Gastrocnemius medialis (tissue), 4 donors: ENCODE results near the gene RPS6KC1. TPM values are rescaled to one million over a fixed set of nuclear protein-coding genes. Genes with fewer than 3 reads are reported as not detected.

ENCODE experiments used
- ATAC-seq, 2 donors: fragments of 150-250 bp; one replicate each; pipeline ENCODE4 v1.9.1; 2016
- DNase-seq, 2 donors: peaks; one replicate each; pipeline ENCODE4 v3.0.0-alpha.2; 2019
- H3K27ac ChIP-seq, 4 donors: fragments of 200-600 bp; sonication (generic); 1 replicate in 1 of 4; 2 replicates in 3 of 4; pipeline ENCODE4 v1.5.1; 2016 to 2018; ENCODE audit warnings: mild to moderate bottlenecking in 2 of 4, moderate library complexity in 1 of 4
- H3K27me3 ChIP-seq, 3 donors: fragments of 200-600 bp; sonication (generic) in 2 of 3; 1 replicate in 1 of 3; 2 replicates in 2 of 3; pipeline versions ENCODE4 v1.5.1 to v1.6.0; 2016 to 2019; ENCODE audit warnings: mild to moderate bottlenecking in 1 of 3, moderate library complexity in 1 of 3
- H3K36me3 ChIP-seq, 2 donors: fragments of 200-600 bp; sonication (generic) in 1 of 2; one replicate each; pipeline ENCODE4 v1.5.1; 2017 to 2018
- H3K4me1 ChIP-seq, 2 donors: fragments of 200-600 bp; sonication (generic) in 1 of 2; one replicate each; pipeline ENCODE4 v1.5.1; 2016 to 2017; ENCODE audit warnings: mild to moderate bottlenecking in 2 of 2
- H3K4me3 ChIP-seq, 4 donors: fragments of 200-600 bp; sonication (generic) in 3 of 4; 1 replicate in 1 of 4; 2 replicates in 3 of 4; pipeline ENCODE4 v1.5.1; 2016 to 2019; ENCODE audit warnings: mild to moderate bottlenecking in 2 of 4
- H3K9me3 ChIP-seq, 3 donors: fragments of 200-600 bp; sonication (generic) in 2 of 3; 1 replicate in 1 of 3; 2 replicates in 2 of 3; pipeline ENCODE4 v1.5.1; 2016 to 2019
- POLR2A ChIP-seq, 2 donors: fragments of 450-650 bp; IDR thresholded peaks; one replicate each; pipeline ENCODE4 v1.6.1; 2017; ENCODE audit warnings: antibody characterized with exemption in 2 of 2, mild to moderate bottlenecking in 2 of 2, moderate library complexity in 2 of 2
- in situ Hi-C, 4 donors: fragments of 200-750 bp; cut with MboI; loops; one replicate each; pipeline versions ENCODE4 v1.15.0 to v1.8.0; 2017; ENCODE audit warnings: low sequenced_read_pairs in 4 of 4
- intact Hi-C: fragments of 100-400 bp; cut with DNase I; formaldehyde crosslinking; loops from one replicate; pipeline ENCODE4 v1.15.1; 2023; ENCODE audit warnings: low total_unique reads
- total RNA-seq, 4 donors: library from RNA; depleted of rRNA; stranded (reverse); fragments of >200 nt; gene quantifications; one replicate each; pipeline versions ENCODE4 v1.1.0 to v1.2.3, GENCODE V29; 2016
- TF ChIP-seq, protein P1 (sequence below), 5 experiments: fragments of 450-650 bp in 3 of 5; fragments of 200-600 bp in 2 of 5; sonication (generic) in 2 of 5; IDR thresholded peaks in 4 of 5; conservative IDR thresholded peaks in 1 of 5; 1 replicate in 4 of 5; 2 replicates in 1 of 5; pipeline ENCODE4 v1.5.1; 2016 to 2019; ENCODE audit warnings: antibody characterized with exemption in 5 of 5, mild to moderate bottlenecking in 3 of 5, moderate library complexity in 3 of 5

The RPS6KC1 gene
- total RNA-seq, 4 donors from 2014 or later: 14.5 to 22.2 (median 16.2) TPM

DNA sequence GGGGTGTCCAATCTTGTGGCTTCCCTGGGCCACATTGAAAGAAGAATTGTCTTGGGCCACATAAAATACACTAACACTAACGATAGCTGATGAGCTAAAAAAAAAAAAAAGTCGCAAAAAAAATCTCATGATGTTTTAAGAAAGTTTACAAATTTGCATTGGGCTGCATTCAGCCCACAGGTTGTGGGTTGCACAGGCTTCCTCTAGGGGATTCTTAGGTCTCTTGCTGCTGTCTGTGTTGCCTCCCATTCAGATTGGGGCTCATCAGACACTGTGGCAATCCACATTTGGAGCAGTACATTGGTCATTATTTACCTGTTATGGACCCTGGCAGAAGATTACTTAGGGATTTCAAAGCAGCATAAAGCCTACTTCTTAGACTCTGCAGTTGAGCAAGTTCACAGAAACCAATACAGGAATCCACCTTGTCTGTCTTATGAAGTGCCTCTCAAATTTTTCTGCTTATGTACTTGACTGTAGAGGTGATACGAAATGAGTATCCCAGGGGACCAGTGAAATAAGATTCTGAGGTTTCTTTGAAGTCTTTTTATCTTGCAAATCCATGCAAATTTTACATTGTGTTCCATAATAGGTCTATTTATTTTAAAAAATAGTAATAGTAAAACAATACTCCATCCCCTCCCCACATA is 205.5 kb downstream of the RPS6KC1 start:
- Histone ChIP-seq H3K9me3 (no peaks in the 10 kb centered on the region), H3K4me1 (no peaks in the 10 kb centered on the region), H3K27ac (no peak overlapping the region), H3K36me3 (no peaks in the 10 kb centered on the region), H3K27me3 (no peaks in the 10 kb centered on the region), H3K4me3 (no peak overlapping the region)
- DNase-seq (no peak), ATAC-seq (no peak)
- in situ Hi-C loops (no loop called here), intact Hi-C loops (no loop called here)
- TF ChIP-seq POLR2A (IDR thresholded peaks at IDR 0.05): no peak
- TF ChIP-seq, protein P1, sequence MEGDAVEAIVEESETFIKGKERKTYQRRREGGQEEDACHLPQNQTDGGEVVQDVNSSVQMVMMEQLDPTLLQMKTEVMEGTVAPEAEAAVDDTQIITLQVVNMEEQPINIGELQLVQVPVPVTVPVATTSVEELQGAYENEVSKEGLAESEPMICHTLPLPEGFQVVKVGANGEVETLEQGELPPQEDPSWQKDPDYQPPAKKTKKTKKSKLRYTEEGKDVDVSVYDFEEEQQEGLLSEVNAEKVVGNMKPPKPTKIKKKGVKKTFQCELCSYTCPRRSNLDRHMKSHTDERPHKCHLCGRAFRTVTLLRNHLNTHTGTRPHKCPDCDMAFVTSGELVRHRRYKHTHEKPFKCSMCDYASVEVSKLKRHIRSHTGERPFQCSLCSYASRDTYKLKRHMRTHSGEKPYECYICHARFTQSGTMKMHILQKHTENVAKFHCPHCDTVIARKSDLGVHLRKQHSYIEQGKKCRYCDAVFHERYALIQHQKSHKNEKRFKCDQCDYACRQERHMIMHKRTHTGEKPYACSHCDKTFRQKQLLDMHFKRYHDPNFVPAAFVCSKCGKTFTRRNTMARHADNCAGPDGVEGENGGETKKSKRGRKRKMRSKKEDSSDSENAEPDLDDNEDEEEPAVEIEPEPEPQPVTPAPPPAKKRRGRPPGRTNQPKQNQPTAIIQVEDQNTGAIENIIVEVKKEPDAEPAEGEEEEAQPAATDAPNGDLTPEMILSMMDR (IDR thresholded peaks at IDR 0.05 in 4 of 5, conservative IDR thresholded peaks at IDR 0.05 in 1 of 5): no peak

DNA sequence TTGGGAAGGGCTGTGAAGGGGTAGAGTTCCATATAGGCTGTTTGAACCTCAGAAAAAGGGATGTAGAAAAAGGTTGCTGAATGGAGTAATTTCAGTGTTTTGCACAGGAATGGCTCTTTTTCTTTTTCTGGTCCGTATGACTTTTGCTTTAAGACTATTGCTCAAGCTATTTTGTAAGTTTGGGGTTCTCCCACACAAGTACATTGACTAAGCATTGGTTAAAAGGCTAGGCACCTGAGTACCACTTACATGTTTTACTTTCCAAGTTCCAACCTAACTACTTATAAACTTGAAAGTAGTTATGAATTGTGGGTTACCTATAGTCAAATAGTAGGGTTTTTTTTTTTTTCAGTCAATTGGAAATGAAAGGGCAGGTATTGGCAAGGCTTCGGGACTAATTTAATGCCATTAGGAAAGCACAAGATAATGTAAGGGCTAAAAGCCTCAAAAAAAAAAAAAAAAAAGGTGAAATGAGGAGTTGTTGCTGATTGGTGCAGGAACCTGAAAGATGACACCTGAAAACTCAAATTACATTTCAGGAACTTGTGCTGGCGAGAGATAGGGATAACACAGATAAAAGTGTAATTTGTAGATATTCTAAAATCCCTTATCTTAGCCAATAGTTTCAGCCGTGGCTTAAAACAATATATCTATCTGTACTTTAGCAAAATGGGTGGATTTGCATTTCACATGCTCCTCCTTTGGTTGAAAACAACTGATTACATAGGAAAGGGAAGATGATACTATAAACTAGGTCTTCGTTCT is 209.5 kb downstream of the RPS6KC1 start:
- no peak for ATAC-seq
- Histone ChIP-seq H3K4me3 (no peak overlapping the region), H3K27ac (no peak overlapping the region), H3K9me3 (no peaks in the 10 kb centered on the region), H3K4me1 (no peaks in the 10 kb centered on the region), H3K36me3 (peaks cover 0 to 5% of the 10 kb centered on the region in 2 donors), H3K27me3 (no peaks in the 10 kb centered on the region)
- intact Hi-C loops: no loop called here
- no peak for DNase-seq
- TF ChIP-seq, protein P1 (IDR thresholded peaks at IDR 0.05 in 4 of 5, conservative IDR thresholded peaks at IDR 0.05 in 1 of 5): no peak
- no peak for TF ChIP-seq POLR2A (IDR thresholded peaks at IDR 0.05)
- in situ Hi-C loops: no loop called here

DNA sequence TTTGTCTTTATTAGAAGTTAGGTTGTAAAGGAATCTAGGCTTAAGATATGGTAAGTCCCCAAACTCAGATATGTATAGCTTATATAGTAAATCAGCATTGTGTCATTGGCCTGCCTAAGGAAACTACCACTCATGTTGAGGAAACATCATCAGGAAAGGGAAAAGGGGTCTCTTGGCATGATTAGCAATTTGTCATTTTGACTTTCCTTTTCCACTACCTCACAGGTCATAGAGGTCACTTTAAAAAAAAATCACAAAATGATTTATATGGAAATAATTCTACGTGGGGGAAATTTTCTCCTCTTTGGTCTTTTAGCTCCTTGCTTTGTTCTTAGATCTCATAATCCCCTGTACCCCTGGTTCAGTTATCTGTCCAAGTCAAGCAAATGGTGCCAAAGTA is 213.5 kb downstream of the RPS6KC1 start:
- no peaks in the 10 kb centered on the region for H3K9me3 ChIP-seq
- H3K4me3 ChIP-seq: no peak overlapping the region
- H3K4me1 ChIP-seq: no peaks in the 10 kb centered on the region
- TF ChIP-seq, protein P1 (IDR thresholded peaks at IDR 0.05 in 4 of 5, conservative IDR thresholded peaks at IDR 0.05 in 1 of 5): no peak
- TF ChIP-seq POLR2A (IDR thresholded peaks at IDR 0.05): no peak
- no peaks in the 10 kb centered on the region for H3K27me3 ChIP-seq
- in situ Hi-C loops (no loop called here), intact Hi-C loops (no loop called here)
- H3K36me3 ChIP-seq: peaks cover 0 to 5% of the 10 kb centered on the region in 2 donors
- H3K27ac ChIP-seq: no peak overlapping the region
- no peak for DNase-seq
- no peak for ATAC-seq

GRCh38 chr1:213266983-213267772 is 216.1 kb downstream of the RPS6KC1 start:
- peaks cover 0 to 3% of the 10 kb centered on the region in 2 donors for H3K4me1 ChIP-seq
- no peak overlapping the region for H3K27ac ChIP-seq
- H3K9me3 ChIP-seq: no peaks in the 10 kb centered on the region
- peaks cover 0 to 5% of the 10 kb centered on the region in 2 donors for H3K36me3 ChIP-seq
- no peaks in the 10 kb centered on the region for H3K27me3 ChIP-seq
- in situ Hi-C loops (no loop called here), intact Hi-C loops (no loop called here)
- ATAC-seq (no peak), DNase-seq (no peak)
- H3K4me3 ChIP-seq: no peak overlapping the region
- TF ChIP-seq, protein P1 (IDR thresholded peaks at IDR 0.05 in 4 of 5, conservative IDR thresholded peaks at IDR 0.05 in 1 of 5): no peak
- no peak for TF ChIP-seq POLR2A (IDR thresholded peaks at IDR 0.05)
